HepG2 (cell line): Measurements from ENCODE around the gene SRSF2. TPM values are rescaled to one million over a fixed set of nuclear protein-coding genes. Genes with fewer than 3 reads are reported as not detected.

Experiments used
- CHD2 ChIP-seq: IDR thresholded peaks from 2 replicates; pipeline ENCODE4 v1.6.1; 2011; ENCODE audit warnings: low read depth, low read length, improper control_type of control experiment
- KLF16 ChIP-seq, 2 experiments: sonication (generic) in 1 of 2; formaldehyde crosslinking in 1 of 2; IDR thresholded peaks; 2 replicates each; pipeline versions ENCODE4 v1.6.1 to v1.8.0; 2016 to 2023; ENCODE audit warnings: missing genetic modification reagents in 2 of 2, missing compliant biosample characterization in 1 of 2
- MEF2D ChIP-seq: sonication (generic); formaldehyde crosslinking; IDR thresholded peaks from 2 replicates; pipeline ENCODE4 v1.5.1; 2020; ENCODE audit warnings: mild to moderate bottlenecking, missing genetic modification reagents
- ZNF746 ChIP-seq: sonication (generic); formaldehyde crosslinking; IDR thresholded peaks from 2 replicates; pipeline ENCODE4 v1.8.0; 2022; ENCODE audit warnings: mild to moderate bottlenecking, missing genetic modification reagents
- polyA plus RNA-seq, 8 experiments: library from polyadenylated mRNA; depleted of rRNA in 3 of 8; stranded (reverse) in 7 of 8; unstranded in 1 of 8; fragments of >200 nt; fragmentation: Illumina TruSeq in 4 of 8; extraction: Trizol in 4 of 8; gene quantifications; 2 replicates each; pipeline versions ENCODE4 v1.2.1 to v1.2.3, GENCODE V29; 2011 to 2016; ENCODE audit warnings: low read depth in 4 of 8, missing spikeins in 1 of 8, mixed read lengths in 1 of 8; ENCODE audit not compliant: insufficient read depth in 1 of 8
- total RNA-seq, 5 experiments: library from RNA; depleted of rRNA; stranded (reverse); fragments of >200 nt; fragmentation: Illumina TruSeq; extraction: Trizol; gene quantifications; 2 replicates each; pipeline ENCODE4 v1.2.3, GENCODE V29; 2016; ENCODE audit warnings: low read depth in 1 of 5
- TF ChIP-seq, protein P1 (sequence below): sonication (generic); formaldehyde crosslinking; IDR thresholded peaks from 2 replicates; pipeline ENCODE4 v1.5.1; 2020; ENCODE audit warnings: mild to moderate bottlenecking, missing genetic modification reagents, moderate library complexity
- TF ChIP-seq, protein P2 (sequence below): sonication (generic); formaldehyde crosslinking; IDR thresholded peaks from 2 replicates; pipeline ENCODE4 v1.5.0; 2020; ENCODE audit warnings: mild to moderate bottlenecking, missing genetic modification reagents, borderline replicate concordance
- TF ChIP-seq, protein P3 (sequence below): IDR thresholded peaks from 2 replicates; pipeline ENCODE4 v1.6.1; 2012; ENCODE audit warnings: inconsistent platforms
- TF ChIP-seq, protein P4 (sequence below): sonication (generic); formaldehyde crosslinking; IDR thresholded peaks from 2 replicates; pipeline ENCODE4 v1.8.1; 2023; ENCODE audit warnings: mild to moderate bottlenecking, missing genetic modification reagents

SRSF2 gene
- total and polyA plus RNA-seq, 2 of the 13 experiments (the other 11 are each of a cell fraction or from before 2014, with no cell fraction given), result 306 to 319 TPM

DNA sequence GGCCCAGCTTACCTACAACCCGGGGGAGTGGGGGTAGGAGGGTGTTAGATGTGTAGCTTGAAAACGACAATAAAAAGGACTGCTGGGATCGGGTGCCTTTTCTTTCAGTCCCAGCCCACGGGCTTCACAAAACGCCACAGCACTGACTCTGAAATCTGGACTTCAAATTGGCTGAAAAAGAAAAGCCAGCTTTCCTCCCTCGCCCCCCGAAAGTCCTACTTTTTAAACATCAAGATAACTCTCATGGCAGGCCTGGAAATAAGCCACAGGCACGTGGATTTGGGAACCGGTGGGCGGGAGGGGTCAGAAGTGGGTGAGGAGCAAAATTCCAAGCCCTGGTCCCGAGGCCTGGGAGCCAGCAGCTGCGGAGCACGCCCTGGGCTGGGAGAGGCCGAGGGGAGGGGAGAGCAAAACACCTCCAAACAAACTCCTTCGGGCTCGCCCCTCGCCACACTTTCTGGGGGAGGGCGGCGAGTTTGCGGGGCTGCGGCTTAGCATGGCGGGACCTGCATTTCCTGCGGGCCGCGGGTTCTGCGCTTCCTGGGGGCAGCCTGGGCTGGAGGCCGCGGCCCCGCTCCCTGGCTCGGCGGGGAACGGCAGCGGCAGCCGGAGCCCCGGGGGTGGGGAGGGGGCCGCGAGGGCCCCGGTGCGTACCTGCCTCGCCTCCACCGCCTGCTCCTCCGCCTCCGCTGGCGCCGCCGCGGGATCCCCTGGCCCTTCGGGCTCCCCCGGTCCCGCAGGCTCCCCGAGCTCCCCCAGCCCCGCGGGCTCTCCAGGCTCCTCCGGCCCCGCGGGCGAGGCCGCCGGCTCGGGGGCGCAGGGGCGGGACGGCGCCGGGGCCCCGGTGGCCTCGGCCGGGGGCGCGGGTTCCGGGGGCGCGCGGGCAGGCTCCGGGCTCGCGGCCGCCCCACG is 26.9 kb downstream of the SRSF2 start (continued):
- TF ChIP-seq, protein P1, sequence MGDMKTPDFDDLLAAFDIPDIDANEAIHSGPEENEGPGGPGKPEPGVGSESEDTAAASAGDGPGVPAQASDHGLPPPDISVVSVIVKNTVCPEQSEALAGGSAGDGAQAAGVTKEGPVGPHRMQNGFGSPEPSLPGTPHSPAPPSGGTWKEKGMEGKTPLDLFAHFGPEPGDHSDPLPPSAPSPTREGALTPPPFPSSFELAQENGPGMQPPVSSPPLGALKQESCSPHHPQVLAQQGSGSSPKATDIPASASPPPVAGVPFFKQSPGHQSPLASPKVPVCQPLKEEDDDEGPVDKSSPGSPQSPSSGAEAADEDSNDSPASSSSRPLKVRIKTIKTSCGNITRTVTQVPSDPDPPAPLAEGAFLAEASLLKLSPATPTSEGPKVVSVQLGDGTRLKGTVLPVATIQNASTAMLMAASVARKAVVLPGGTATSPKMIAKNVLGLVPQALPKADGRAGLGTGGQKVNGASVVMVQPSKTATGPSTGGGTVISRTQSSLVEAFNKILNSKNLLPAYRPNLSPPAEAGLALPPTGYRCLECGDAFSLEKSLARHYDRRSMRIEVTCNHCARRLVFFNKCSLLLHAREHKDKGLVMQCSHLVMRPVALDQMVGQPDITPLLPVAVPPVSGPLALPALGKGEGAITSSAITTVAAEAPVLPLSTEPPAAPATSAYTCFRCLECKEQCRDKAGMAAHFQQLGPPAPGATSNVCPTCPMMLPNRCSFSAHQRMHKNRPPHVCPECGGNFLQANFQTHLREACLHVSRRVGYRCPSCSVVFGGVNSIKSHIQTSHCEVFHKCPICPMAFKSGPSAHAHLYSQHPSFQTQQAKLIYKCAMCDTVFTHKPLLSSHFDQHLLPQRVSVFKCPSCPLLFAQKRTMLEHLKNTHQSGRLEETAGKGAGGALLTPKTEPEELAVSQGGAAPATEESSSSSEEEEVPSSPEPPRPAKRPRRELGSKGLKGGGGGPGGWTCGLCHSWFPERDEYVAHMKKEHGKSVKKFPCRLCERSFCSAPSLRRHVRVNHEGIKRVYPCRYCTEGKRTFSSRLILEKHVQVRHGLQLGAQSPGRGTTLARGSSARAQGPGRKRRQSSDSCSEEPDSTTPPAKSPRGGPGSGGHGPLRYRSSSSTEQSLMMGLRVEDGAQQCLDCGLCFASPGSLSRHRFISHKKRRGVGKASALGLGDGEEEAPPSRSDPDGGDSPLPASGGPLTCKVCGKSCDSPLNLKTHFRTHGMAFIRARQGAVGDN, result peak; percentile 77
- 0 out of 2 replicates have a peak, but pooled peaks have one; percentile 25 for TF ChIP-seq CHD2
- TF ChIP-seq KLF16 (CRISPR knock-in tag; IDR thresholded peaks at IDR 0.05), result peak in 1 of 2 experiments; percentile 19; a peak in 1 of 4 replicates
- 0 out of 2 replicates have a peak, but pooled peaks have one; percentile 31 for TF ChIP-seq ZNF746 (CRISPR knock-in tag)
- TF ChIP-seq, protein P2, sequence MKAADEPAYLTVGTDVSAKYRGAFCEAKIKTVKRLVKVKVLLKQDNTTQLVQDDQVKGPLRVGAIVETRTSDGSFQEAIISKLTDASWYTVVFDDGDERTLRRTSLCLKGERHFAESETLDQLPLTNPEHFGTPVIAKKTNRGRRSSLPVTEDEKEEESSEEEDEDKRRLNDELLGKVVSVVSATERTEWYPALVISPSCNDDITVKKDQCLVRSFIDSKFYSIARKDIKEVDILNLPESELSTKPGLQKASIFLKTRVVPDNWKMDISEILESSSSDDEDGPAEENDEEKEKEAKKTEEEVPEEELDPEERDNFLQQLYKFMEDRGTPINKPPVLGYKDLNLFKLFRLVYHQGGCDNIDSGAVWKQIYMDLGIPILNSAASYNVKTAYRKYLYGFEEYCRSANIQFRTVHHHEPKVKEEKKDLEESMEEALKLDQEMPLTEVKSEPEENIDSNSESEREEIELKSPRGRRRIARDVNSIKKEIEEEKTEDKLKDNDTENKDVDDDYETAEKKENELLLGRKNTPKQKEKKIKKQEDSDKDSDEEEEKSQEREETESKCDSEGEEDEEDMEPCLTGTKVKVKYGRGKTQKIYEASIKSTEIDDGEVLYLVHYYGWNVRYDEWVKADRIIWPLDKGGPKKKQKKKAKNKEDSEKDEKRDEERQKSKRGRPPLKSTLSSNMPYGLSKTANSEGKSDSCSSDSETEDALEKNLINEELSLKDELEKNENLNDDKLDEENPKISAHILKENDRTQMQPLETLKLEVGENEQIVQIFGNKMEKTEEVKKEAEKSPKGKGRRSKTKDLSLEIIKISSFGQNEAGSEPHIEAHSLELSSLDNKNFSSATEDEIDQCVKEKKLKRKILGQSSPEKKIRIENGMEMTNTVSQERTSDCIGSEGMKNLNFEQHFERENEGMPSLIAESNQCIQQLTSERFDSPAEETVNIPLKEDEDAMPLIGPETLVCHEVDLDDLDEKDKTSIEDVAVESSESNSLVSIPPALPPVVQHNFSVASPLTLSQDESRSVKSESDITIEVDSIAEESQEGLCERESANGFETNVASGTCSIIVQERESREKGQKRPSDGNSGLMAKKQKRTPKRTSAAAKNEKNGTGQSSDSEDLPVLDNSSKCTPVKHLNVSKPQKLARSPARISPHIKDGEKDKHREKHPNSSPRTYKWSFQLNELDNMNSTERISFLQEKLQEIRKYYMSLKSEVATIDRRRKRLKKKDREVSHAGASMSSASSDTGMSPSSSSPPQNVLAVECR (CRISPR knock-in tag), result peak; percentile 16; the same call in 1 of the 2 replicates
- TF ChIP-seq, protein P3, sequence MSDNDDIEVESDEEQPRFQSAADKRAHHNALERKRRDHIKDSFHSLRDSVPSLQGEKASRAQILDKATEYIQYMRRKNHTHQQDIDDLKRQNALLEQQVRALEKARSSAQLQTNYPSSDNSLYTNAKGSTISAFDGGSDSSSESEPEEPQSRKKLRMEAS, result peak; percentile 67
- TF ChIP-seq MEF2D (CRISPR knock-in tag), result 0 out of 2 replicates have a peak, but pooled peaks have one; percentile 18
- TF ChIP-seq, protein P4, sequence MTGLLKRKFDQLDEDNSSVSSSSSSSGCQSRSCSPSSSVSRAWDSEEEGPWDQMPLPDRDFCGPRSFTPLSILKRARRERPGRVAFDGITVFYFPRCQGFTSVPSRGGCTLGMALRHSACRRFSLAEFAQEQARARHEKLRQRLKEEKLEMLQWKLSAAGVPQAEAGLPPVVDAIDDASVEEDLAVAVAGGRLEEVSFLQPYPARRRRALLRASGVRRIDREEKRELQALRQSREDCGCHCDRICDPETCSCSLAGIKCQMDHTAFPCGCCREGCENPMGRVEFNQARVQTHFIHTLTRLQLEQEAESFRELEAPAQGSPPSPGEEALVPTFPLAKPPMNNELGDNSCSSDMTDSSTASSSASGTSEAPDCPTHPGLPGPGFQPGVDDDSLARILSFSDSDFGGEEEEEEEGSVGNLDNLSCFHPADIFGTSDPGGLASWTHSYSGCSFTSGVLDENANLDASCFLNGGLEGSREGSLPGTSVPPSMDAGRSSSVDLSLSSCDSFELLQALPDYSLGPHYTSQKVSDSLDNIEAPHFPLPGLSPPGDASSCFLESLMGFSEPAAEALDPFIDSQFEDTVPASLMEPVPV (CRISPR knock-in tag), result peak; percentile 52; the same call in 1 of the 2 replicates
